GM08714 (cell line): ENCODE data around the gene LACC1.

Experiments used
- H3K4me3 ChIP-seq: fragments of 200-500 bp; sonication (Bioruptor generic); 2 replicates; pipeline ENCODE4 v1.5.1; 2014; ENCODE audit warnings: mild to moderate bottlenecking, low read length, inconsistent platforms
- ZNF274 ChIP-seq: IDR thresholded peaks from 2 replicates; pipeline ENCODE4 v1.6.1; 2012; ENCODE audit warnings: mild to moderate bottlenecking, low read depth, low read length

LACC1 gene

GRCh38 chr13:43915451-43915850 lies 35.7 kb downstream of the LACC1 start:
- no peak for TF ChIP-seq ZNF274
- no peak overlapping the region for H3K4me3 ChIP-seq

DNA sequence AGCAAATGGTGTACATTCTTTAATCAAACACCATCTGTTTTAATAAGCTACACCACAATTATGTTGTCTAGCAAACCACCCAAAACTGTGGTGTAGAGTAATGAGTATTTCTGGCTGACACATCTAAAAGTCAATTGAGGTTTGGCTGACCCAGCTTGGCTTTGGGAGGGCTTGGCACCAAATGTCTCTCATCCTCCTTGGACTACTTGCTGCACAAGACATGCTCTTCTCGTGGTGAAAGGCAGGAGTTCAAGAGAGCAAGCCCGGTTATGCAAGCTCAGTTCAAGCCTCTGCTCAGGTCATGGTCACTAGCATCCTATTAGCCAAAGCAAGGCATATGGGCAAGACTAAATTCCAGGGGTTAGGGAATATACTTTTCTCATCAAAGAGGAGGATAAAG lies 37.1 kb downstream of the LACC1 start:
- no peak overlapping the region for H3K4me3 ChIP-seq
- TF ChIP-seq ZNF274, result no peak

- TF ChIP-seq ZNF274, result no peak
- no peak overlapping the region for H3K4me3 ChIP-seq
These were observed 38.9 kb downstream of the LACC1 start for GRCh38 chr13:43918636-43919035.

DNA sequence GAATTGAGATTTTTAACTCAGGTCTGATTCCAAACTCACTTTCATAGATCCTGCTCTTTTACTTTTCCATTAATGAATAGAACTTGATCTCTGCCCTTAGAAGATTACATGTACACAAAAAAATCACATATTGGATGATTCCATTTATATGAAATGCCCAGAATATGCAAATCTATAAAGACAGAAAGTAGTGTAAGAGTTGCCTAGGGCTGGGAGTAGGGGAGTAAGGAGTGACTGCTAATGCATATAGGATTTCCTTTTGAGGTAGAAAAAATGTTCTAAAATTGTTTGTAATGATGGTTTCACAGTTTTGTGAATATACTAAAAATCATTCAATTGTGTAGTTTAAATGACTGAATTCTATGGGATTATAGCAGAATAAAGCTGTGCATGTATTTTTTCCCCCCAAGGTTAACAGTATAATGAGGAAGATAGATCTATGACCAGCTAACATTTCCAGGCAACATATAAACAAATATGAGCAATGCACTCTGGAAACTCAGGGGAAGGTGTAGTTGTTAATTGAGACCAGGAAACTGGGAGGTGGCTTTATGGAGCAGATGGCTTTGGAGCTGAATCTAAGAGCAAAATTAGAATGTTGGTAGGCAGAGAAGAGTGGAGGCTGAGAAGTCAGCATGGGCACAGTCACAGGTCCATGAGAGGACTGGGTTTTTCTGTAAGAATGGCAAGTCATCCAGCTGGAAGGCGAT lies 41.4 kb downstream of the LACC1 start:
- no peak overlapping the region for H3K4me3 ChIP-seq
- TF ChIP-seq ZNF274, result no peak

DNA sequence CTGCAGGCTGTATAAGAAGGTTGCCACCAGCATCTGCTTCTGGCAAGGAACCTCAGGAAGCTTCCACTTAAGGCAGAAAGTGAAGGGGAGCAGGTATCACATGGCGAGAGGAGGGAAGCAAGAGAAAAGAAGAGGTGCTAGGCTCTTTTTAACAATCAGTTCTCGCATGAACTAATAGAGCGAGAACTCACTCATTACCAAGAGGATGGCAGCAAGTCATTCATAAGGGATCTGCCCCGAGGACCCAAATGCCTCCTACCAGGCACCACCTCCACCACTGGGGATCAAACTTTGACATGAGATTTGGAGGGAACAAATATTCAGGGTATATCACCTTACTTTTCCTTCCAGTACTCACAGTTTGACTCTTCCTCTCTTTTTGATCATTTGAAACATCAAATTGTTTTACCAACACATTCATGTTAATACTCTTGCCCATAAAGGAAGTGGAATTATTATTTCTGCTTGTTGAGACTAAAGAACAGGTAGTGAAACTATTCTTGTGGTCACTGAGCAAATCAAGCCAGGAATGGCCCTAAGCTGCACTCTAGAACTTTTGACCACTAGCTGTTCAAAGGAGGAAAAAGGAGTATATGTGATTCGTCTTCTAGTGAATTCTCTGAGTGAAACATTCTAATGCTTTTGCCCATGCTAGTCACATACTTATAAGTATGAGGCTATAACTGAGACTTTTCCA lies 45.0 kb downstream of the LACC1 start:
- no peak overlapping the region; the same call in 1 of the 2 replicates for H3K4me3 ChIP-seq

GRCh38 chr13:43929947-43930346 lies 50.2 kb downstream of the LACC1 start:
- TF ChIP-seq ZNF274, result no peak
- no peak overlapping the region for H3K4me3 ChIP-seq

More for the DNA sequence above, 45.0 kb downstream of the LACC1 start:
- no peak for TF ChIP-seq ZNF274

GRCh38 chr13:43933378-43933777 lies 53.7 kb downstream of the LACC1 start:
- H3K4me3 ChIP-seq, result no peak overlapping the region
- TF ChIP-seq ZNF274, result no peak

DNA sequence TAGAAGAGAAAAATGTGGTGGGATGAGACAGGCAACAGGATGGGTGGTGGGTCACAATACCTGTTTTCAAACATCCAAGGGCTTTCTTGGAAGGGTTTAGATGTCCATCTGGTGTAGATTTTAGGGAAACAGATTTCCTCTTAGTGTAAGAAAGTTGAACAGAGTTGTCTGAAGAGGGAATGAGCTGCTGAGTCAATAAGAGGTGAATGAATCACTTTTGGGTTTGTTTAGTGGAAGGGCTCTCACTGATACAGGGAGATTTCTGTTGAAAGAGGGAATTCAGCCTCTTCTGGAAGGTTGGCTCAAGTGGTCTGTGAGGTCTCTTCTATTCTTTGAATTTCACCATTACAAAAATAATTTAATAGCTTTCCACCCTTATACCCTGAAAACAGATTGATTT lies 54.6 kb downstream of the LACC1 start:
- TF ChIP-seq ZNF274, result no peak
- H3K4me3 ChIP-seq, result no peak overlapping the region

GRCh38 chr13:43935878-43936277 lies 56.2 kb downstream of the LACC1 start:
- H3K4me3 ChIP-seq, result no peak overlapping the region
- no peak for TF ChIP-seq ZNF274

DNA sequence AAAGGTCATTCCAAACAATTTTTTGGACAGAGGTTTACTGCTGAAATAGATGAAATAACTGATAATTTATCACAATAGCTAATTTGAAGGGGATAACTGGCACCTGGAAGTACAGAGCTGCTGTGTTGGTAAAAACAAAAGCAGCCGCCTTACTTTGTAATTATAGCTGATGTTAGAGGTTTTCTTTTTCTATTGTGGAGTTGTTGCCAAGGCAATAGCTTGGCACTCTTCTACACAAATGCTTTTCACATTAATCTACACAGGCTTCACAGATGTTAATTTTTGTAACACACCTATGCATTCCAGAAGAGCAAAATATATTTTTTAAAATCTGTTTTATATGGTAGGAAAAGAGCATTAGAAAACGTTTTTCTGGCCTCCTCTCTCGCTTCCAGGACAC lies 56.9 kb downstream of the LACC1 start:
- no peak for TF ChIP-seq ZNF274

GRCh38 chr13:43937839-43938238 lies 58.1 kb downstream of the LACC1 start:
- no peak for TF ChIP-seq ZNF274
- H3K4me3 ChIP-seq, result no peak overlapping the region

More for the DNA sequence above, 56.9 kb downstream of the LACC1 start:
- H3K4me3 ChIP-seq, result no peak overlapping the region

- no peak for TF ChIP-seq ZNF274
- H3K4me3 ChIP-seq, result no peak overlapping the region
These were observed 58.7 kb downstream of the LACC1 start for GRCh38 chr13:43938449-43938848.

DNA sequence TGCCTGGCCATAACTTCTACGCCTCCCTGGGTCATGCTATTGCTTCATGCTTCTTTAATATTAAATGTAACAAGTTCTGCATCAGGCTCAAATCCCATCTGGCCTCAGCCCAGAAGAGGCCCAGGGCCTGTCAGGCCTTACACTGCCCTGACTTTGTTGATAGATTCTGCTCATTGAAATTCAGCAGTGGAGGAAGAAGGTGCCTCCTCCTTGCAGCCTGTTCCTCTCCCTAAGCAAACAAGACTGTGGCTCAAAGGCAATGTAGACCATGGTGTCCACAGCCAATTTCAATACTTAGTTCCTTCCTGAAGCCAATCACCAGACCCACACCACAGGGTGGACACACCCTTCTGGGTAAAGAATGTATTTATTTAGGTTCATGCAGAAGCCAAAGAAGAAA lies 59.4 kb downstream of the LACC1 start:
- TF ChIP-seq ZNF274, result no peak
- no peak overlapping the region for H3K4me3 ChIP-seq

GRCh38 chr13:43942286-43942685 lies 62.6 kb downstream of the LACC1 start:
- H3K4me3 ChIP-seq, result no peak overlapping the region

More at GRCh38 chr13:43942286-43942685, 62.6 kb downstream of the LACC1 start:
- TF ChIP-seq ZNF274, result no peak
